IMR-90 (cell line): ENCODE results near the gene RAD51. TPM values are rescaled to one million over a fixed set of nuclear protein-coding genes. Genes with fewer than 3 reads are reported as not detected.
A peak's percentile ranks its signal among the peaks of the same experiment; 100 is the strongest.

Experiments
- ATAC-seq: fragments of 200-7000 bp; cut with Tn5 transposase; 2 replicates; pipeline ENCODE4 v1.9.1; 2020; ENCODE audit warnings: low read depth, mild to moderate bottlenecking, moderate library complexity
- BruUV-seq: library from RNA; stranded (reverse); fragments of 400-500 nt; replicated peaks from 2 replicates; lab custom pipeline; 2021; lab: Mats Ljungman, UMichigan
- CTCF ChIA-PET: fragments of 300-600 bp; formaldehyde crosslinking; extraction: SDS; loops from one replicate; lab custom pipeline; 2021; ENCODE audit warnings: antibody characterized with exemption; lab: Yijun Ruan, JAX
- POLR2A ChIA-PET: fragments of 300-600 bp; sonication (Branson Sonifier 250); formaldehyde crosslinking; loops from one replicate; lab custom pipeline; 2022; ENCODE audit warnings: antibody characterized with exemption; ENCODE audit not compliant: unreplicated experiment; lab: Charles Lee
- DNase-seq: peaks from one replicate; pipeline ENCODE4 v3.0.0; 2013
- H2AFZ ChIP-seq: replicated peaks from 2 replicates; pipeline ENCODE3; 2013; ENCODE audit warnings: low read length, mild to moderate bottlenecking; ENCODE audit not compliant: poor library complexity
- H2AK5ac ChIP-seq: 2 replicates; pipeline ENCODE4 v1.6.1; 2013; ENCODE audit warnings: low read depth, low read length, inconsistent platforms
- H2AK9ac ChIP-seq: replicated peaks from 2 replicates; pipeline ENCODE3; 2013; ENCODE audit warnings: mild to moderate bottlenecking, low read depth, low read length, moderate library complexity; ENCODE audit not compliant: poor library complexity
- H2BK120ac ChIP-seq: 2 replicates; pipeline ENCODE4 v1.6.1; 2013; ENCODE audit warnings: low read depth, low read length, inconsistent platforms
- H2BK15ac ChIP-seq: 3 replicates; pipeline ENCODE4 v1.6.1; 2013; ENCODE audit warnings: low read depth, low read length, inconsistent platforms
- H2BK20ac ChIP-seq: 2 replicates; pipeline ENCODE4 v1.6.1; 2013; ENCODE audit warnings: low read depth, mild to moderate bottlenecking, inconsistent platforms, low read length, moderate library complexity
- H2BK5ac ChIP-seq: 2 replicates; pipeline ENCODE4 v1.6.1; 2013; ENCODE audit warnings: mild to moderate bottlenecking, low read depth, low read length, inconsistent platforms; ENCODE audit not compliant: poor library complexity, severe bottlenecking
- H3K14ac ChIP-seq: replicated peaks from 2 replicates; pipeline ENCODE4 v1.6.1; 2013; ENCODE audit warnings: low read depth, low read length, inconsistent platforms
- H3K18ac ChIP-seq: 2 replicates; pipeline ENCODE4 v1.6.1; 2013; ENCODE audit warnings: low read depth, low read length, control low read depth
- H3K23ac ChIP-seq: 2 replicates; pipeline ENCODE4 v1.6.1; 2013; ENCODE audit warnings: low read depth, low read length, inconsistent platforms
- H3K27ac ChIP-seq: 2 replicates; pipeline ENCODE4 v1.5.1; 2013; ENCODE audit warnings: mild to moderate bottlenecking, control low read depth, low read length; ENCODE audit not compliant: insufficient read depth
- H3K27me3 ChIP-seq: 2 replicates; pipeline ENCODE4 v1.6.1; 2013; ENCODE audit warnings: low read length; ENCODE audit not compliant: control insufficient read depth, insufficient read depth
- H3K36me3 ChIP-seq: 2 replicates; pipeline ENCODE4 v1.6.1; 2013; ENCODE audit warnings: low read length, mixed read lengths; ENCODE audit not compliant: control insufficient read depth, insufficient read depth
- H3K4ac ChIP-seq: 2 replicates; pipeline ENCODE4 v1.6.1; 2013; ENCODE audit warnings: low read depth, low read length, inconsistent platforms
- H3K4me1 ChIP-seq: 2 replicates; pipeline ENCODE4 v1.6.1; 2013; ENCODE audit warnings: low read length, mixed read lengths; ENCODE audit not compliant: control insufficient read depth, insufficient read depth
- H3K4me2 ChIP-seq: 2 replicates; pipeline ENCODE4 v1.6.1; 2013; ENCODE audit warnings: low read depth, mild to moderate bottlenecking, control low read depth, low read length, moderate library complexity
- H3K4me3 ChIP-seq: 2 replicates; pipeline ENCODE4 v1.5.1; 2013; ENCODE audit warnings: low read depth, mild to moderate bottlenecking, control low read depth, low read length, moderate library complexity; ENCODE audit not compliant: insufficient read depth
- H3K56ac ChIP-seq: 2 replicates; pipeline ENCODE4 v1.6.1; 2013; ENCODE audit warnings: low read length, inconsistent platforms; ENCODE audit not compliant: insufficient read depth; ENCODE audit errors: extremely low read depth
- H3K79me1 ChIP-seq, 2 experiments: 2 replicates each; pipeline ENCODE4 v1.6.1; 2013; ENCODE audit warnings: low read length in 2 of 2, inconsistent platforms in 1 of 2, low read depth in 1 of 2
- H3K9ac ChIP-seq: 2 replicates; pipeline ENCODE4 v1.6.1; 2013; ENCODE audit warnings: low read depth, low read length, control low read depth
- H3K9me1 ChIP-seq: 2 replicates; pipeline ENCODE4 v1.6.1; 2013; ENCODE audit warnings: low read length, inconsistent platforms; ENCODE audit not compliant: insufficient read depth
- H3K9me3 ChIP-seq: 2 replicates; pipeline ENCODE4 v1.6.1; 2013; ENCODE audit warnings: low read length; ENCODE audit not compliant: control insufficient read depth, insufficient read depth
- H4K20me1 ChIP-seq: 2 replicates; pipeline ENCODE4 v1.6.1; 2013; ENCODE audit warnings: low read length, inconsistent platforms; ENCODE audit not compliant: insufficient read depth
- H4K5ac ChIP-seq: 2 replicates; pipeline ENCODE4 v1.6.1; 2013; ENCODE audit warnings: mild to moderate bottlenecking, low read depth, low read length, control low read depth
- H4K8ac ChIP-seq, 2 experiments: 2 replicates each; pipeline ENCODE4 v1.6.1; 2013; ENCODE audit warnings: low read depth in 2 of 2, low read length in 2 of 2, control low read depth in 1 of 2, inconsistent platforms in 1 of 2
- H4K91ac ChIP-seq: 2 replicates; pipeline ENCODE4 v1.6.1; 2013; ENCODE audit warnings: low read depth, low read length, inconsistent platforms; ENCODE audit not compliant: insufficient read depth
- CHD1 ChIP-seq: IDR thresholded peaks from 2 replicates; pipeline ENCODE4 v1.6.1; 2012; ENCODE audit warnings: low read depth, low read length, improper control_type of control experiment
- MAFK ChIP-seq: IDR thresholded peaks from 2 replicates; pipeline ENCODE4 v1.6.1; 2012; ENCODE audit warnings: low read depth, low read length, improper control_type of control experiment
- MXI1 ChIP-seq: IDR thresholded peaks from 2 replicates; pipeline ENCODE4 v1.6.1; 2012; ENCODE audit warnings: low read depth, mild to moderate bottlenecking, low read length, moderate library complexity, borderline replicate concordance
- RCOR1 ChIP-seq: IDR thresholded peaks from 2 replicates; pipeline ENCODE4 v1.6.1; 2012; ENCODE audit warnings: mild to moderate bottlenecking, low read length, improper control_type of control experiment; ENCODE audit not compliant: insufficient replicate concordance
- RFX5 ChIP-seq: IDR thresholded peaks from 2 replicates; pipeline ENCODE4 v1.8.0; 2012; ENCODE audit warnings: low read depth, mild to moderate bottlenecking, low read length, moderate library complexity
- SMC3 ChIP-seq: fragments of 150-350 bp; IDR thresholded peaks from 2 replicates; pipeline ENCODE4 v1.6.1; 2016; ENCODE audit warnings: low read depth, mild to moderate bottlenecking, antibody characterized with exemption, low read length, moderate library complexity
- USF2 ChIP-seq: fragments of 150-350 bp; IDR thresholded peaks from 2 replicates; pipeline ENCODE4 v1.6.1; 2017; ENCODE audit warnings: mild to moderate bottlenecking, antibody characterized with exemption, low read length, low read depth
- WGBS, 2 experiments: methylation state at CpG; one replicate each; pipeline versions ENCODE4 v1.1.5 to v1.1.7; 2013; ENCODE audit warnings: missing lambda C conversion rate in 2 of 2; ENCODE audit not compliant: insufficient read length in 1 of 2; ENCODE audit errors: extremely low coverage in 2 of 2; 5-methylcytosine and 5-hydroxymethylcytosine counted together
- dilution Hi-C: fragments of 300-500 bp; cut with HindIII; formaldehyde crosslinking; loops from one replicate; pipeline ENCODE4 v1.14.3; 2018; ENCODE audit warnings: low sequenced_read_pairs; ENCODE audit not compliant: unreplicated experiment
- in situ Hi-C: fragments of 300-500 bp; cut with MboI; formaldehyde crosslinking; loops from 3 replicates; pipeline ENCODE4 v1.14.3; 2019; ENCODE audit warnings: low sequenced_read_pairs, inconsistent platforms, mixed read lengths
- intact Hi-C: fragments of 100-400 bp; cut with micrococcal nuclease; formaldehyde crosslinking; loops from 2 replicates; pipeline ENCODE4 v1.10.0; 2022
- polyA plus RNA-seq, 3 experiments: library from polyadenylated mRNA; depleted of rRNA; stranded (reverse); fragments of >200 nt; gene quantifications; 2 replicates each; pipeline ENCODE4 v1.2.3, GENCODE V29; 2012; ENCODE audit warnings: low replicate concordance in 1 of 3
- total RNA-seq: library from RNA; depleted of rRNA; stranded (reverse); fragments of >200 nt; gene quantifications from 2 replicates; pipeline ENCODE4 v1.2.3, GENCODE V29; 2012

Gene RAD51
- total and polyA plus RNA-seq, 2 of the 4 experiments (the other 2 are of a cell fraction), result 6.8 to 8.4 TPM

DNA sequence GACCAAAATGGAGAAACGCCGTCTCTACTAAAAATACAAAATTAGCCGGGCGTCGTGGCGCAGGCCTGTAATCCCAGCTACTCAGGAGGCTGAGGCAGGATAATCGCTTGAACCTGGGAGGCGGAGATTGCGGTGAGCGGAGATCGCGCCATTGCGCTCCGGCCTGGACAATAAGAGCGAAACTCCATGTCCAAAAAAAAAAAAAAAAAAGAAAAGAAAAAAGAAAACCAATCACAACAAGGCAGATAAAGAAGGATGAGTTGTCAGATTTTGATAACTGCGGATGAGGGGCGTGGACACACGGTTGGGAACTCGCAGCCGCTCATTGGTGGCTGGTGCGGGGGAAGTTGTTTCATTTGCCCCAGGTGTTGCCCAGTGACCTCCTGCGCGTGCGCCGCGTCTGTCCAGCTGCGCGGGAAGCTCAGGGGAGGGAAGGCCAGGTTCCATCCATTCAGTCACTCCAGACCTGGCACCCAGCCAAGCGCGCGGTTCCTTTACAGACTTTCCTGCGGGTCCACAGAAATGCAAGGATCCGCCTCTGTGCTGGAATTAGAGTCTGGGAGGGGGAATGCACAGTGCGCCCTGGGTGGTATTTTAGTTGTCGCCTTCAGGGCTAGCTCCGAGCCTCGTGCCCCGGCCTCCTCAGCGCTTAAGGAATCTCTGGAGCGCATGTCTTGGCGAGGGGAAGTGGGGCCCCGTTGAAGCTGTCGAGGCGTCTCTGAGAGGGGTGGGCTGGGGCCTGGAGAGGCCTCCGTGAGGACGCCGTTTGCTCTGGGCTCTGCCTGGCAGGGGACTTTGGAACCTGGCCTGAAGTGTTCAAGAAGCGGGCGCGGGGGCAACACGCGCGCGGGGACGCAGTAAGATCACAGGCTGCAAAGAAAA, 68.2 kb downstream of the RAD51 start:
- H3K9me1 ChIP-seq, result peaks cover 17% of the 10 kb centered on the region
- H2AK9ac ChIP-seq, result peak overlapping the region; percentile 91
- H2AFZ ChIP-seq, result peak overlapping the region; percentile 94
- no peak overlapping the region; the same call in 1 of the 2 replicates for H3K18ac ChIP-seq
- no TSS peak for BruUV-seq
- H2AK5ac ChIP-seq, result peak overlapping the region; percentile 8; the same call in 1 of the 2 replicates
- peaks cover 24% of the 10 kb centered on the region for H3K4me1 ChIP-seq
- intact Hi-C loops (no loop called here), in situ Hi-C loops (no loop called here), dilution Hi-C loops (no loop called here)
- DNase-seq, result peak; percentile 11
- POLR2A ChIA-PET, result interaction anchor here (0.6 kb wide), 1 partner anchor 174 kb away, joined by 3 read pairs; no protein-coding TSS in a partner anchor
- 0 out of 2 replicates have a peak overlapping the region, but pooled peaks have one; percentile 2 for H3K27ac ChIP-seq
- H2BK120ac ChIP-seq, result no peak overlapping the region
- H3K23ac ChIP-seq, result peak overlapping the region; percentile 59; the same call in 1 of the 2 replicates
- H4K20me1 ChIP-seq, result peaks cover 9% of the 10 kb centered on the region; the same call in 1 of the 2 replicates
- H2BK20ac ChIP-seq, result no peak overlapping the region
- WGBS, 2 experiments, result 5% methylated on average over 16 of the region's 55 CpGs; no CpG with 5 or more reads in 1 of the 2 experiments
- CTCF ChIA-PET, result interaction anchor here (0.7 kb wide), 1 partner anchor 18 kb away, joined by 3 read pairs; no protein-coding TSS in a partner anchor
- 0 out of 2 replicates have a peak overlapping the region, but pooled peaks have one; percentile 42 for H3K14ac ChIP-seq
- no peaks in the 10 kb centered on the region; the same call in 1 of the 2 replicates for H3K27me3 ChIP-seq
- H3K79me1 ChIP-seq, result no peaks in the 10 kb centered on the region; a peak in 1 of 4 replicates
- no peak overlapping the region for H3K56ac ChIP-seq
- H3K9me3 ChIP-seq, result no peaks in the 10 kb centered on the region
- no peak for TF ChIP-seq MAFK
- no peak for TF ChIP-seq CHD1
- no peak for TF ChIP-seq SMC3
- no peak for TF ChIP-seq RFX5
- no peak for TF ChIP-seq RCOR1
- no peak for TF ChIP-seq USF2
- TF ChIP-seq MXI1, result no peak
- H4K8ac ChIP-seq, result peak overlapping the region; percentile 6 to 46; a peak in 3 of 4 replicates
- no peak overlapping the region for H2BK15ac ChIP-seq
- no peak overlapping the region for H4K5ac ChIP-seq
- peak; percentile 4 for ATAC-seq
- H2BK5ac ChIP-seq, result no peak overlapping the region
- no peak overlapping the region; the same call in 1 of the 2 replicates for H4K91ac ChIP-seq
- peak overlapping the region; percentile 44 for H3K4me3 ChIP-seq
- H3K9ac ChIP-seq, result no peak overlapping the region
- peaks cover 2% of the 10 kb centered on the region; the same call in 1 of the 2 replicates for H3K36me3 ChIP-seq
- peak overlapping the region; percentile 77 for H3K4me2 ChIP-seq
- H3K4ac ChIP-seq, result peak overlapping the region; percentile 48; the same call in 1 of the 2 replicates
